PC-3 (cell line): ENCODE data around the gene KLHL40. TPM values are rescaled to one million over a fixed set of nuclear protein-coding genes. Genes with fewer than 3 reads are reported as not detected.

Experiments
- ATAC-seq: fragments of 200-7000 bp; cut with Tn5 transposase; 2 replicates; pipeline ENCODE4 v1.9.1; 2020; ENCODE audit warnings: mild to moderate bottlenecking, moderate library complexity
- BruUV-seq: library from RNA; stranded (reverse); fragments of 400-500 nt; replicated peaks from 2 replicates; lab custom pipeline; 2021; lab: Mats Ljungman, UMichigan
- CTCF ChIA-PET: fragments of 300-600 bp; sonication (Branson Sonifier 250); formaldehyde crosslinking; loops from one replicate; lab custom pipeline; 2022; ENCODE audit warnings: antibody characterized with exemption; lab: Charles Lee
- POLR2A ChIA-PET: fragments of 300-600 bp; sonication (Branson Sonifier 250); formaldehyde crosslinking; loops from one replicate; lab custom pipeline; 2022; ENCODE audit warnings: antibody characterized with exemption; ENCODE audit not compliant: unreplicated experiment; lab: Charles Lee
- DNase-seq: peaks from one replicate; pipeline ENCODE4 v3.0.0-alpha.2; 2015
- H2AFZ ChIP-seq: fragments of 300-600 bp; sonication (generic); 2 replicates; pipeline ENCODE4 v1.6.0; 2016; ENCODE audit warnings: antibody characterized with exemption, low read length
- H3F3A ChIP-seq: fragments of 300-600 bp; sonication (generic); one replicate; pipeline ENCODE4 v1.6.0; 2017; ENCODE audit warnings: antibody characterized with exemption, low read length, control low read depth, mild to moderate bottlenecking; ENCODE audit not compliant: unreplicated experiment
- H3K27ac ChIP-seq: fragments of 300-600 bp; sonication (generic); 2 replicates; pipeline ENCODE4 v1.5.1; 2016; ENCODE audit warnings: mild to moderate bottlenecking, low read length
- H3K27me3 ChIP-seq: fragments of 300-600 bp; sonication (generic); 2 replicates; pipeline ENCODE4 v1.6.1; 2016; ENCODE audit warnings: low read length, mixed read lengths
- H3K36me3 ChIP-seq: fragments of 300-600 bp; sonication (generic); 2 replicates; pipeline ENCODE4 v1.6.1; 2016; ENCODE audit warnings: low read depth, mixed run types, low read length, mixed read lengths
- H3K4me1 ChIP-seq: fragments of 300-600 bp; sonication (generic); 2 replicates; pipeline ENCODE4 v1.5.1; 2016; ENCODE audit warnings: low read length; ENCODE audit not compliant: insufficient read depth
- H3K4me2 ChIP-seq: fragments of 300-600 bp; sonication (generic); 2 replicates; pipeline ENCODE4 v1.6.0; 2016; ENCODE audit warnings: low read length
- H3K4me3 ChIP-seq: fragments of 300-600 bp; sonication (generic); 2 replicates; pipeline ENCODE4 v1.5.1; 2016; ENCODE audit warnings: mild to moderate bottlenecking, low read length, mixed read lengths
- H3K79me2 ChIP-seq: fragments of 300-600 bp; sonication (generic); 2 replicates; pipeline ENCODE4 v1.6.1; 2017; ENCODE audit warnings: low read length, mixed read lengths
- H3K9ac ChIP-seq: fragments of 300-600 bp; sonication (generic); 2 replicates; pipeline ENCODE4 v1.6.0; 2016; ENCODE audit warnings: mild to moderate bottlenecking, low read length
- H3K9me2 ChIP-seq: fragments of 300-600 bp; sonication (generic); replicated peaks from 2 replicates; pipeline ENCODE4 v1.6.1; 2016; ENCODE audit warnings: mixed run types, low read length, mixed read lengths
- H3K9me3 ChIP-seq: fragments of 300-600 bp; sonication (generic); 2 replicates; pipeline ENCODE4 v1.6.1; 2016; ENCODE audit warnings: low read length, mixed read lengths
- H4K20me1 ChIP-seq: fragments of 300-600 bp; sonication (generic); 2 replicates; pipeline ENCODE4 v1.6.1; 2016; ENCODE audit warnings: low read length, mixed read lengths
- CTCF ChIP-seq: fragments of 300-600 bp; sonication (generic); conservative IDR thresholded peaks from 2 replicates; pipeline ENCODE4 v1.5.1; 2017; ENCODE audit warnings: antibody characterized with exemption, low read depth, mild to moderate bottlenecking, low read length
- EZH2 ChIP-seq: fragments of 300-600 bp; sonication (generic); IDR thresholded peaks from one replicate; pipeline ENCODE4 v1.6.1; 2017; ENCODE audit warnings: antibody characterized with exemption, mild to moderate bottlenecking, low read length; ENCODE audit not compliant: unreplicated experiment
- EZH2phosphoT487 ChIP-seq: fragments of 300-600 bp; sonication (generic); IDR thresholded peaks from 2 replicates; pipeline ENCODE4 v1.6.1; 2018; ENCODE audit warnings: mild to moderate bottlenecking, antibody characterized with exemption, low read length, borderline replicate concordance
- intact Hi-C: fragments of 100-400 bp; cut with micrococcal nuclease; formaldehyde crosslinking; loops from 2 replicates; pipeline ENCODE4 v1.9.0; 2023
- total RNA-seq: library from RNA; depleted of rRNA; stranded (reverse); fragments of >200 nt; gene quantifications from 2 replicates; pipeline ENCODE4 v1.2.3, GENCODE V29; 2014

Gene KLHL40
- total RNA-seq, 1 experiment from 2014 or later = not detected

- no TSS peak for BruUV-seq
- intact Hi-C loops = no loop called here
- no peak overlapping the region for H3K4me3 ChIP-seq
- DNase-seq = no peak
- CTCF ChIA-PET = no interaction called here
- TF ChIP-seq CTCF = no peak
- TF ChIP-seq EZH2 = no peak
- no peak for TF ChIP-seq EZH2phosphoT487
- no peaks in the 10 kb centered on the region for H3K27me3 ChIP-seq
- H3K9me3 ChIP-seq = no peaks in the 10 kb centered on the region
- H3K27ac ChIP-seq = no peak overlapping the region
- H3K79me2 ChIP-seq = no peaks in the 10 kb centered on the region
- H3K9ac ChIP-seq = no peak overlapping the region
- H3K4me2 ChIP-seq = no peak overlapping the region
- POLR2A ChIA-PET = no interaction called here
- H4K20me1 ChIP-seq = no peaks in the 10 kb centered on the region
- no peaks in the 10 kb centered on the region for H3K9me2 ChIP-seq
- no peaks in the 10 kb centered on the region for H3F3A ChIP-seq
- no peak overlapping the region for H2AFZ ChIP-seq
- ATAC-seq = no peak
- H3K4me1 ChIP-seq = no peaks in the 10 kb centered on the region
- no peaks in the 10 kb centered on the region for H3K36me3 ChIP-seq
These were observed 27.0 kb downstream of the KLHL40 start for GRCh38 chr3:42712344-42712648.

- Histone ChIP-seq H3K9me2 (no peaks in the 10 kb centered on the region), H2AFZ (no peak overlapping the region), H3K79me2 (no peaks in the 10 kb centered on the region), H3K4me1 (no peaks in the 10 kb centered on the region), H3K36me3 (no peaks in the 10 kb centered on the region), H3K9me3 (no peaks in the 10 kb centered on the region), H3K4me3 (no peak overlapping the region), H3F3A (no peaks in the 10 kb centered on the region), H3K9ac (no peak overlapping the region), H3K27me3 (no peaks in the 10 kb centered on the region), H3K4me2 (no peak overlapping the region), H4K20me1 (no peaks in the 10 kb centered on the region), H3K27ac (no peak overlapping the region)
- DNase-seq (no peak), ATAC-seq (no peak)
- intact Hi-C loops = no loop called here
- ChIA-PET CTCF (interaction anchor here (0.6 kb wide), 1 partner anchor 88 kb away, joined by 3 read pairs; no protein-coding TSS in a partner anchor), POLR2A (no interaction called here)
- BruUV-seq = no TSS peak
- TF ChIP-seq CTCF = no peak
- no peak for TF ChIP-seq EZH2
- TF ChIP-seq EZH2phosphoT487 = no peak
These were observed 27.5 kb downstream of the KLHL40 start for GRCh38 chr3:42712688-42713372.

DNA sequence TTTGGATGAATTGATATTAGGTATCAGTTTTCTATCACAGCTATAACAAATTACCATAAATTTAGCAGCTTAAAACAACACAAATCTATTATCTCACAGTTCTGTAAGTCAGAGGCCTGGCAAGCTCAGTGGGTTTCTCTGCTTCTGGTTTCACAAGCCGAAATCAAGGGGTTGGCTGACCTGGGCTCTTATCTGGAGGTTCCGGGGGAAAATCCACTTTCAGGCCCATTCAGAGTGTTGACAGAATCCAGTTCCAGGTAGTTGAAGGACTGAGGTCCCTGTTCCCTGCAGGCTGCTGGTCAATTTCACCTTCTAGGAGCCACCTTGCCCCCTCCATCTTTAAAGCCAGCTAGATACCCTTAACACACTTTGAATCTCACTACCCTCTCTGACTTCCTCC is 28.4 kb downstream of the KLHL40 start:
- no peak overlapping the region for H3K9ac ChIP-seq
- no peak overlapping the region for H3K27ac ChIP-seq
- intact Hi-C loops = no loop called here

More for the DNA sequence above, 28.4 kb downstream of the KLHL40 start:
- Histone ChIP-seq H4K20me1 (no peaks in the 10 kb centered on the region), H3K4me2 (no peak overlapping the region), H3K9me3 (no peaks in the 10 kb centered on the region), H3K9me2 (no peaks in the 10 kb centered on the region), H3F3A (no peaks in the 10 kb centered on the region), H3K27me3 (no peaks in the 10 kb centered on the region), H3K36me3 (no peaks in the 10 kb centered on the region), H2AFZ (no peak overlapping the region), H3K4me3 (no peak overlapping the region), H3K4me1 (no peaks in the 10 kb centered on the region), H3K79me2 (no peaks in the 10 kb centered on the region)
- DNase-seq = no peak
- BruUV-seq = no TSS peak
- ChIA-PET CTCF (interaction anchor here (0.6 kb wide), 1 partner anchor 87 kb away, joined by 3 read pairs; no protein-coding TSS in a partner anchor), POLR2A (no interaction called here)
- ATAC-seq = no peak
- TF ChIP-seq EZH2 = no peak
- TF ChIP-seq CTCF = no peak
- TF ChIP-seq EZH2phosphoT487 = no peak
